ENCODE data around the gene ZNF280C.
"Not testable (repeated sequence)": the region's sequence is repeated elsewhere in the genome, so short reads cannot be mapped to it uniquely, and the experiment has no call there.

Gene ZNF280C, protein sequence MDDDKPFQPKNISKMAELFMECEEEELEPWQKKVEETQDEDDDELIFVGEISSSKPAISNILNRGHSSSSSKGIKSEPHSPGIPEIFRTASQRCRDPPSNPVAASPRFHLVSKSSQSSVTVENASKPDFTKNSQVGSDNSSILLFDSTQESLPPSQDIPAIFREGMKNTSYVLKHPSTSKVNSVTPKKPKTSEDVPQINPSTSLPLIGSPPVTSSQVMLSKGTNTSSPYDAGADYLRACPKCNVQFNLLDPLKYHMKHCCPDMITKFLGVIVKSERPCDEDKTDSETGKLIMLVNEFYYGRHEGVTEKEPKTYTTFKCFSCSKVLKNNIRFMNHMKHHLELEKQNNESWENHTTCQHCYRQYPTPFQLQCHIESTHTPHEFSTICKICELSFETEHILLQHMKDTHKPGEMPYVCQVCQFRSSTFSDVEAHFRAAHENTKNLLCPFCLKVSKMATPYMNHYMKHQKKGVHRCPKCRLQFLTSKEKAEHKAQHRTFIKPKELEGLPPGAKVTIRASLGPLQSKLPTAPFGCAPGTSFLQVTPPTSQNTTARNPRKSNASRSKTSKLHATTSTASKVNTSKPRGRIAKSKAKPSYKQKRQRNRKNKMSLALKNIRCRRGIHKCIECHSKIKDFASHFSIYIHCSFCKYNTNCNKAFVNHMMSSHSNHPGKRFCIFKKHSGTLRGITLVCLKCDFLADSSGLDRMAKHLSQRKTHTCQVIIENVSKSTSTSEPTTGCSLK

DNA sequence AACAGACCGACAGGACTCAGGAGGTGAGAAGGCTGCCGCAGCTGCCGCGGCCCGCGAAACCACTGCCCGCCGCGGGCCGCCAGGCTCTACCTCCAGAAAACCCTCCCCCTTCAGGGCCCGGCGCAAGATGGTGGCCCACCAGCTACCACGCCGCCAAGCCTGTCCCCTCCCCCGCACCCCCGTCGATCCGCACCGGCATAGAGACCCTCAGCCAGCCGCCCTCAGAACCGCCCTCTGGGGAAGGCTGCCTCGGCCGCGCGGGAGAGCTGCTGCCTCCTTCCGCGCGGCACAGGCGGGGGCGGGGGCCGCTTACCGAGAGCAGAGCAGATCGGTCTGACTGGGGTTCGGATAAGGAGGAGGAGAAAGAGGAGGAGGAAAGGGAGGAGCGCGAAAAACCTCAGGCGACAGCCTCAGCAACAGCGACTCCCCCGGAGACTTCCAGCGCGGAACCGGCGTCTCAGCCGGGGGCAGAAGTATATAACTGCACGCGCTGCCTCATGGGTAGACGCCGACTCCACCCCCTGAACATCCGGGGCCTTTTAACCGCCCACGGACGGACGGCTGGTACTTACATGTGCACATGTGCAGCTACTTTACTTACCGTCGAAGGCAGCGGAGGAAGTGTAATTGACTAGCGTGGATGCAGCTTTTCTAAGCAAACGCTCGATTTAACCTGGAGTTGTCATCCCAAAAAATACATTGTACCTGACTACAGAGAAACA is at the start of gene ZNF280C:
ZNF280C (minus strand) TSS at position 451 of the 722 bp plus-strand sequence. CDS start 8,450 bp downstream, outside the sequence.
- DNase-seq = peak; percentile 76 to 82

DNA sequence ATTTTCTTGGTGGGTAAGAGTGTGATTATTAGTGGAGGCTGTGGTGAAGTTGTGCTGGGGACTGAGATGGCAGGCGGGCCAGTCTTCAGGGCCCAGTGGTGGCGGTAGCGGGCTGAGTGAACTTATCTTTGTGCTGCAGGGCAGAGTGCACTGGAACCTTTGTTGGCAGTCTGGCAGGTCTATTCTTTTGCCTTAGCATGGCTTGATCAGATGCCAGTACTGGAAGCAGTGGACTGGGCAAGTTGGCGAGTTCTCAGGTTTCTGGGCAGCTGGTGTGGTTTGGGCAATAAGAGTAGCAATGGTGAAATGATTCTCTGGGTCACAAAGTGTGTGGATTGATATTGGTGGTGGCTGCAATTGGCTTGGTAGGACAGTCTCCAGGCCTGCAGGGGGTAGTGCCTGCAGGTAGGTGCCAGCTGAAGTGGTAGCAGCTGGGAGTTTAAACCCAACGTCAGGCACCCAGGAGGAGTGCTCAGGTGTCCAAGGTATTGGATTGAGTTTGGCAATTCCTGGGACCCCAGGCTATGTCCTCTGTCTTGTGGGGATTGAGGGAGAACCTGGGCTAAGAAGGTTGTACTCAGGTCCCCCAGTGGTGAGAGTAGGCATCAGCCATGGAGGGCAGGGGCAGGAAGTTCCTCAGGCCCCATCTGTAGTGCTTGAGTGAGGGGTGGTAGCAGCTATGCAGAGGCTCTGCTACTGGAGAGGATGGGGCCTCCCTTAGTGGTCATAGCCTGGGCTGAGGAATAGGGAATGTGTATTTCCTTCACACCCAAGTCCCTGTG is 36.1 kb upstream of the ZNF280C start:
- no peak for DNase-seq

DNA sequence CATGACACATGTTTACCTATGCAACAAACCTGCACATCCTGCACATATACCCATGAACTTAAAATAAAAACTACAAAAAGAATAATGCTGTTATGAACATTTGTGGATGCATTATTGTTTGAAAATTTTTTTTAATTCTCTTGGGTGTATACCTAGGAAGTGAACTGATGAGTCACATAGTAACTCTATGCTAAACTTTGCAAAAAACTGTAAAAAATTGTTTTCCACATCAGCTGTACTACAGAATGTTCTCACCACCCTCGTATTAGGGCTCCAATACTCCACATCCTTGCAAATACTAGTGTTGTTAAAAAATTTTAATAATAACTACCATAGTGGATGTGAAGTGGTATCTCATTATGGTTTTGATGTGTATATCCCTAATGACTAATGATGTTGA is 33.3 kb upstream of the ZNF280C start:
- DNase-seq = no peak

DNA sequence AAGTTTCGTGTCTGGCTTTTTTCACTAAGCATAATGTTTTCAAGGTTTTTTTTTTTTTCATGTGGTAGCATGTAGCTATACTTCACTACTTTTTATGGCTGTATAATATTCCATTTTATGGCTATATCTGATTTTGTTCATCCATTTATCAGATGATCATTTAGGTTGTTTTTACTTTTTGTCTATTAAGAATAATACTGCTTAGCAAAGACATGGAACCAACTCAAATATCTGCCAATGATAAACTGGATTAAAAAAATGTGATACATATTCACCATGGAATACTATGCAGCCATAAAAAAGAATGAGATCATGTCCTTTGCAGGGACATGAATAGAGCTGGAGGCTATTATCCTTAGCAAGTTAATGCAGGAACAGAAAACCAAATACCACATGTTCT is 32.7 kb upstream of the ZNF280C start:
- no peak for DNase-seq

DNA sequence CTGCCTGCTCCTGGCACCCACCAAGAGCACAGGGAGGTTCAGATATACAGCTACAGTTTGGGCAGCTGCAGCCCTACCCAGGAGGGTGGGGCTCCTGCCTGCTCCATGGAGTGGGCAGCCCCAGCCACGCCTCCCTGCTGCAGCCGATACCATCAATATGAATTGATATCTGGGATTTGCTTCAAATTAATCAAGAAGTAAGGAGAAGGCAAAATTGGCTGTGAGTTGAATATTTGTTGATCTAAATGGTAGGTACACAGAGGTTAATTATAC is 31.2 kb upstream of the ZNF280C start:
- DNase-seq = no peak

DNA sequence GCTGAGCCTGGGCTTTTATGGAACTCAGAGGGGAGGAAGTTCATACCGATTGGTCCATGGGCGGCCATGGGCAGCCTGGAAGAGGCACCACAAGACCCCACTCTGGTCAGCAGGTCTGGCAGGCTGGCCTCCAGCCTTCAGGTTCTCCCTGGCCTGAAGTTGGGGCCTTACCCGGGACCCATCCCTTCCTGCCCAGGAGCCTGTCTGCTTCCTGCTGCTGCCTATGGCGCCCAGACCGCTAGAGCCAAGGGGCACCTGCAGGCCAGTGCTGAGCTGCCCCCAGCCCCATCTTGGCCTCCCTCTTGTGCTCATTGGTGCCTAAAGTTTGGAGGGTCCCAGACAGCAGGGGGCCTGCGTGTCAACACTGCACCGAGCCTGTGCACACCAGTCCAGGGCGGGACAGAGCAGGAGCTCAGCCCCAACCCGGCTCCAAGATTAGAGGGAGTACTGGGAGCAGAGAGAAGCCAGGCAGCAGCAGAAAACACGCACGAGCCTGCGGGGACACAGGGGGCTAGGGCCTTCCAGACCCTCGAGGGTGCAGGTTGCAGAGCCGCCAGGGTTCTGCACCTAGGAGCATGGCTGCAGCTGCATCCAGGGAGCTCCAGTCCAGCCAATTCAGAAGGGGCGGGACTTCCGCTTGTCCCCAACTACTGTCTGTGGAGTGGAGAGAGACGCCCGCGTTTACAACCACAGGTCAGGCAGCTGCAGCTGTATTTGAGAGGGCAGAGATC is 30.7 kb upstream of the ZNF280C start:
- no peak for DNase-seq

DNA sequence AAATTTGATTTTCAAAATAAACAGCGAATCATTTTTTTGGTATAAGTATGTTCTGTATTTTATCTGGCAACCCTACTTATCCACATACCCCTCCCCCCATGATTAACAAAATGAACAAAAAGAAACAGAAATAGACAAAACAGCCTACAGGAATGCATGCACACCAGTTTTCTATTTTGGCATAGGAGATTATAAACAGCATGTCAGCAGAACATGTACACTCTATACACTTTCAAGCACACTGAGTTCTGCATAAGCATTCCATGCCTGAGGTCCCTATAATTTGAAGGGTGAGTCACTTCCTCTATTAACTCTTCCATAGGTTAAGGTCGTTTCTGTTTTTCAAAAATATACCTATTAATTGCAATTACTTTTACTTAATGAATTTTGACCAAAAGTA is 28.0 kb upstream of the ZNF280C start:
- no peak for DNase-seq

DNA sequence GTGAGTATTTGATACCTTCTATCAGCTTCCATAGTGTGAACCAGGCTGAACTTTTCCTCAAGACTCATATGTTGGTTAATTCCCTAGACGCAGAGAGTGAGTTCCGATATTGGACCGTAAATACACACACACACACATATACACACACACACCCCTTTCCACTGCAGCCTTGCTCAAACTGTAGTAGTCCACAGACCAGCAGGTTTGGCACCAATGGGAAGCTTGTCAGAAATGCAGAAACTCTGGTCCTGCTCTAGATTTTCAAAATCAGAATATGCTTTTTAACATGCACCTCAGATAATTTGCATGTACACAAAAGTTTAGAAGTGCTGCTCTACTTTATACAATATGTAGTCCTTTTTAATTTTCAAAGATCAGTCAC is 27.6 kb upstream of the ZNF280C start:
- no peak for DNase-seq

DNA sequence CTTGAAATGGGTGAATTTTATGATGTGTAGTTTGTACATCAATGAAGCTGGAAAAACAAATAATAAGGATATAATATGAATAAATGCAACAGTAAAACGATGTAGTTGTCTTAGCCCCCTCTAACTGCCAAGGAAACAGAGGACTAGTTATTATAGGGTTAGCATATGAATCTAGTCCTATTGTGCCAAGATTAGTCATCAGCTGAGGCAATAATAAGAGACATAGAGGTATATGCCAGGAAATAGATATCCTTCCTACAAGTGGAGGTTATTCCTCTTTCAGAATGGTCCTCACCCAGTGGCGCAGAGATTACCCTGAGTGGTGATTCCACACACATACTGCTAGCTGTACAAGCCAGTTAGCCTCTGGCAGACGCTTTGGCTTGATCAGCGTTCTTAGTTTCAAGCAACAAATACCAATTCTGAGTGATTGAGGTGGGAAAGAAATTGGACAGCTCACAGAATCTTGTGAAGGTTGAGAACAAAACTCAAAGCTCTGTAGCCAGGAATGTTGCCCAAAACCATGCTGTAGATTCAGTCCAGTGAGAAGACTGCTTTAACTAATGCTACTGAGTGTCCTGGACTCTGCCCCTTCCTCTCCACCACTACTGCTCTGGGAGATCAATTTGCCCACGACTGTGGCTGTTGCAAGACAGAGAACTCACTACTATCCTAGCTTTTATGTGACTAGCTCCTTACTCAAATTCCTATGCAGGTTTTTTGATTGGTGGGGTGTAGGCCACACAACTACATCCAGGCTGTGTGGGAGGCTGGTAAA is 27.0 kb upstream of the ZNF280C start:
- no peak for DNase-seq

DNA sequence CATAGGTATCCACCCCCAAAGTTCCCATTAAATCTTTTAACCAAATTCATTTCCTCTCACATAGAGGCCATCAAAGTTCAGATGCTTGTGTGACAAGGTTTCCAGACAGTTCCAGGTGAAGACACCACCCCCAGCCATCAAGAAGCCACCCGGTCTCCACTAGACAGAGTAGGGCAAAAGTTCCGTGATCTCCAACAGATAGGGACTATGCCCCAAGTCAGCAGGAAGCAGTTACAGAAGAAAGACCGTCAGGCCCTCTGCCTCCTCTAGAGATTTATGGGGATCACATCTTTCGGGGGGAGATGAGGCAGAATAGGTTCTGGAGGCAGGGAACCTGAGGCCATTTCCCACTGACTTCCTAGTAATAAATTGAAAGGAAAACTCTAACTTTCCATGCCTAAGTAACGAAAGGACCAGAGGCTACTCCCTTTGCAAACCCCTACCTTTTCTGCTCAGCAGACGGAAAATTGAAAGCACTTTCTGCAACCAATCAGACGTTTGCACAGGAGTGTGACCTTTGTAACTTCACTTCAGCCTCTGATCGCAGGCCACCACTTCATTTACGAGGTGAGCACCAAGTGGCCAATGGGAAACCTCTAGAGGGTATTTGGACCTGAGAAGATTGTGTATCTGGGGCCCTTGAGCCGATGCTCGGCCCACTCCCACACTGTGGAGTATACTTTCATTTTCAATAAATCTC is 18.5 kb upstream of the ZNF280C start:
- DNase-seq = no peak

DNA sequence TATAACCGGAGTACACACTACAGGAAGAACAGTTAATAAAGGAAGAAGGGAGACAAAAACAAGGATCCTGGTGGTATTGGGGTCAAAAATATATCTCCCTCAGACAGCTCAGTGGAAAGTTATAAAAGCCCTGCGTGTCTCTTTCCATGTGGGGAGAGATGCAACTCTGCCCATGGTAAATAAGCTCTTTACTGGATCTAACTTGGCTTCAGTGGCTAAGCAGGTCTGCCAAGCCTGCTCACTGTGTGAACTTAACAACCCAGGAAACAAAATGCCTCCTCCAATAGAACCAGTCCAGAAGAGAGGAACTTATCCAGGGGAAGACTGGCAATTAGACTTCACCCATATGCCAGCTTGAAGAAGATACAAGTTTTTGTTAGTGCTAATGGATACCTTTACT is 17.0 kb upstream of the ZNF280C start:
- no peak for DNase-seq

DNA sequence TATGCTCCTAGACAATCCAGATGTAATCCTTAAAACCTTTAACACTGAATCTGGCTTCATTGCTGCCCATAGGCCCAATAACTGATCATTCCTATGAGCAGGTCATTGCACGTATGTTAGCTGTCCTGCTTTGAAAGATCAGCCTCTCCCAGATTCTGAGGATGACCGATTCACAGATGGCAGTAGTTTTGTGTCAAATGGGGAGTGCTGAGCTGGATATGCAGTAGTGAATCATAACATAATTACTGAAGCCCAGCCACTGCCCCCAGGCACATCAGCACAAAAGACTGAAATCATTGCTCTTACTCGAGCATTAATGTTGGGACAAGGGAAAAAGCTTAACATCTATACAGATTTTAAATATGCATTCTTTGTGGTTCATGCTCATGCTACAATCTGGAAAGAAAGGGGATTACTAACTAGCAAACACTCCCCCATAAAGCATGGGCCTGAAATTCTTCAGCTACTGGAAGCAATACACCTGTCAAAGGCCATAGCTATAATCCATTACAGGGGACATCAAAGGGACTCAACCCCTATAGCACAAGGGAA is 16.4 kb upstream of the ZNF280C start:
- no peak for DNase-seq

DNA sequence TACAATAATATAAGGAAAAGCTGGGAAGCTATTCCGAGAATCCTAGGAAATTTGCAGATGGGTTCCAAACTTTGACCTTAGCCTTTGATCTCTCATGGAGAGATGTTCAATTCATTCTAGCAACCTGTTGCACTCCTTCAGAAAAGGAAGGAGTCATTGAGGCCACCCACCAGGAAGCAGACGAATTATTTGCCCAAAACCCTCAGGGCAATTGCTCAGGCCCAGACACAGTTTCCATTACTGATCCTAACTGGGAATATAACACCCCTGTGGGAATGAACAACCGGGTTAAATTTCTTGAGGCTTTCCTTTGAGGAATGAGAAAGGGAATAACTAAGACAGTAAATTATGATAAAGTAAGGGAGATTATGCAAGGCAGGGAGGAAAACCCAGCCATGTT is 13.5 kb upstream of the ZNF280C start:
- no peak for DNase-seq

DNA sequence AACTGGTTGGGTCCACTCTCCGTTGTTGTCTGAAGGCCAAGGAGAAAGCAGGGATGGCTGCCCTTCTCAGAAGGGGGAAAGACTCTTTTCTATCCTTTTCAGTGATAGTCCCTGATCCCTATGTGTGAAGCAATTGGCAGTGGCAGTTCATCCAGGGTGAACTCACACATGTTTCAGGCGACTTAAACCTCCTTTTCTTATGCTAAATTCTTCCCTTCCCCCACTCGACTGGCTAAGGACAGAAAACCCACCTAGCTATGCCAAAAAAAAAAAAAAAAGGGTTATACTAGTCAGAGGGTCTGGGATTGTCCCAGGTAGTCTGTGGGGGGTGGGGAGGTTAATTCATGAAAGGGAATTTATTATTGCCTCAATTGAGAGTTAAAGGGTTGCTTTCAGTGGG is 12.2 kb upstream of the ZNF280C start:
- no peak for DNase-seq

DNA sequence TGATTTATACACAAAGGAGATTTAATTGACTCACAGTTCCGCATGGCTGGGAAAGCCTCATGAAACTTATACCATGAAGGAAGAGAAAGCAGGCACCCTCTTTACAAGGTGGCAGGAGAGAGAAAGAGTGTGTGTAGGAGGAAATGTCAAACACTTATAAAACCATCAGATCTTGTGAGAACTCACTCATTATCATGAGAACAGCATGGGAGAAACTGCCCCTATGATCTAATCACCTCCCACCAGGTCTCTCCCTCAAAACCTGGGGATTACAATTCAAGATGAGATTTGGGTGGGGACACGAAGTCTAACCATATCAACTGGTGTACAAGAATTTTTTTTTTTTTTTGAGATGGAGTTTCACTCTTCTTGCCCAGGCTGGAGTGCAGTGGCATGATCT is 3.6 kb upstream of the ZNF280C start:
- DNase-seq = not testable (repeated sequence)

DNA sequence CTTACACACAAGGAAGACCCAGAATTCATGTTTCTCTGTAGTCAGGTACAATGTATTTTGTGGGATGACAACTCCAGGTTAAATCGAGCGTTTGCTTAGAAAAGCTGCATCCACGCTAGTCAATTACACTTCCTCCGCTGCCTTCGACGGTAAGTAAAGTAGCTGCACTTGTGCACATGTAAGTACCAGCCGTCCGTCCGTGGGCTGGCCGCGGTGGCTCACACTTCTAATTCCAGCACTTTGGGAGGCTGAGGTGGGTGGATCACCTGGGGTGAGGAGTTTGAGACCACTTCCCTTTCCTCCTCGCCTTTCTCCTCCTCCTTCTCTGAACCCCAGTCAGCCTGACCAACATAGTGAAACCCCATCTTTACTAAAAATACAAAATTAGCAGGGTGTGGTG is 692 bp upstream of the ZNF280C start:
- DNase-seq = not testable (repeated sequence)

DNA sequence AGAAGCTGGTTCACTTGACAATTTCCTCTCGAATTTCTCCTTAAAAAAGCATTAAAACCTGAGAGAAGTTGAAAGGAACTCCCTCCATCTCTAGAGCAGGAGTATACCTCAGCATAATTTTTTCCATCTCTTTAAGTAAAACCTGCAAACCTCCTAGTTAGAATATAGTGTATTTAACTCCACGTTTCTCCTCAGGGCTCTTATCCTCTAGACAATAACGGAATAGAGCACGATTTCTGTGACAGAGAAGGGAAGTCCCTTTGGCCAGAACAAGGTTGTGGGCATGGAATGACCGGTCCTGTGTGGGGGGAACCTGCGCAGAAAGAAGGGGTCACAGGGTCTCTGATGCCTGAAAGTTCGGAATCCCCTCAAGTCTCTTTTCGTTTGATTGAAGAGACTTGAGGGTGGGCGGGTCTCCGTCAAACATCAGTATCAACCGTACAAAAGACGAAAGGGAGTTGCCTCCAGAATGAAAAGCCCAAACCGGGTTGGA is 697 bp downstream of the ZNF280C start:
- no peak for DNase-seq

DNA sequence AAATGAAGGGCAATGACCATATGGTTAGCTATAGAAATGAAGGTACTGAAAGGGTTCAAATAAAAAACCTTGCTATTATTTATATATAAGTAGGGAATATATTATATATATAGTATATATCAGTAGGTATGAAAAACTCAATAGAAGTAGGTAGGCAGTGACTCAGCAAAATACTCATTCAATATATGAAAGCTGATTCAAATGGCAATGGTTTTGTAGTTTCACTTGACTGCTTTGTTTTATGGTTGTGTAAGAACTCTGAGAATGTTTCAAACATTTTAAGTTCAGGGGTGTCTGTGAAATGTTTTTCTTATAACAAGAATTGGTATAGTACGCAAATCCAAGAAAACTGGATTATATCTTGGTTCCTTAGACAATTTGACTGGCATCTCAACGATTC is 4.1 kb downstream of the ZNF280C start:
- DNase-seq = no peak

DNA sequence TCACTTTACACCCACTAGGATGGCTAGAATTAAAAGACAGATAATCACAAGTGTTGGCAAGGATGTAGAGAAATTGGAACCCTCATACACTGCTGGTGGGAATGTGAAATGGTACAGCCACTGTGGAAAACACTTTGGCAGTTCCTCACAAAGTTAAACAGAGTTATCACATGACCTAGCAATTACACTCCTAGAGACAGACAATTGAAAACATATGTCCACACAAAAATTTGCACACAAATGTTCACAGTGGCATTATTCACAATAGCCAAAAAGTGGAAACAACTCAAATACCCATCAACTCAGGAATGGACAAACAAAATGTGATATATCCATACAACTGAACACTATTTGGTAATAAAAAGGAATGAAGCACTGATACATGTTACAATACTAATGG is 5.7 kb downstream of the ZNF280C start:
- DNase-seq = no peak

DNA sequence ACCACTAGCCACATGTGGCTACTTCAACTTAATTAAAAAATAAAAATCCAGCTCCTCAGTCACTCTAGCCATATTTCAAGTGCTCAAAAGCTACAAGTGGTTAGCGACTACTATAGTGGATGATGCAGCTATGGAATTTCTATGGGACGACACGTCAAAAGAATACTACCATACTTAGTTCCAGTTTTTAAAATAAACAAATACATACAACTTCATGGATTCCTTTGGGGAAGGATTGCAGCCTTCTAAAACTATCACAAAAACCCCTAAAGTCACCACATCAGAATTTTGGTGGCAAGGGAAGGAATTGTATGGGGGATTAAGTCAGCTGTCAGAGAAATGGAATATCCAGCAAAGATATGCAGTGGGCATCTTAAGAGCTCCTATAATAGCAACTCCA is 6.5 kb downstream of the ZNF280C start:
- no peak for DNase-seq

Data from bone marrow (tissue), 2 donors.